ENCODE results near the gene ALDH3A2.

The ALDH3A2 gene

DNA sequence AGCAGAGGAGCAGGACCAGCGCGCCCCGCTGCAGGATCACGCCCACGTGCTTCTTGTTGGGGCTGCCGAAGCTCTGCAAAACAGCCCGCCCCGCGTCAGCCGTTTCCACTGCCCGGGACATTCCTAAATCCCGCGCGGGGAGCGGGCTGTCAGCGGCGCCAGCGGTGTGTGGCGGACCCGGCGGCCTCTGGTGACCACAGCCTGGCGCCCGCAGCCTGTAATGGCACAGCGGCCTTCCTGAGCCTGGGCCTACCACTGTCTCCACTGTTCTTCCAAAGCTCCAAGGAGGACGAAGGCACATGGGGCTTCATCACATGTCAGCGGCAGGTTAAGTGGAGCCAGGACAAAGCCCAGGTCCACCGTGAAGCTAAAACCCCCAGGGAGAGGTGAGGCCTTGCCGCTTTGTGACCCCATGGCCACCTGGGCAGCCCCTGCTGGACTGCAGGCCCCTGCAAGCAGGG lies 65.4 kb downstream of the ALDH3A2 start:
- in situ Hi-C loops (cut with MboI; ENCODE audit: low sequenced_read_pairs), result no loop called here

DNA sequence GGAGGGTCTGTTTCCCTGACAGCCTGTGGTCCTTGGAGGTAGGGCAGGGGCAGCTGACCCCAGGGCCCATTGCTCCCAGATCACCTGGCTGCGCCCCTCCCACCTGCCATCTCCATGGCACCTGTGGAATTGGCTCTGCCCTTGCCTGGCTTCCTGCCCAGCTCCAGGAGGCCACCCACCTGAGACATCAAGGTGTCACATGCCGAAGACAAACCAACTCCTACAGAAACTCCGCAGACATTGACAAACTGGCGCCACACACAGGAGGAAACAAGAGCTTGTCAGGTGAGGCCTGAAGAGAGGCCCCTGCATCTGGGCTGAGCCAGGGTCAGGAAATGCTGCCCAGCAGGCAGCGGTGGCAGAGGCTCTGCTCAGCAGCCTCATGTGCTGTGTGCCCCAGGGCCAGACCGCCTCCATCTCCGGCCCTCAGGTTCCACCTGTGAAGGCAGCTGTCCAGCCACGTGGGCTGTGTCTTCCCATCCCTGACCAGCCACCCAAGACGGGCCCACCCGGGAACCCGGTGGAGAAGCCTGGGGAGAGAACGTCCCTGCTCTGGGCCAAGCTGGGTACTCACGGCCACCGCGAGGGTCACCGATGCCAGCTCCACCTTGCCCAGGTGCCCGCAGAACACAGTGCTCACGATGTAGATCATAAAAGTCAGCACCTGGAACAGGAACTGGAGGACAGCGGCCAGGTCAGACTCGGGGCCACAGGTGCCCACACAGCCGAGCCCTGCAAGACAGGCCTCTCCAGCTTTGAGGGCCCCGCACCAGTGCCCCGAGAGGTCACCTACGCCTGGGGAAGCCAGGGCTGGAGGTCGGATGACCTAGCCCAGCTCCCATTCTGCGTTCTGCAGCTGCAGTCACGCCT lies 66.2 kb downstream of the ALDH3A2 start:
- in situ Hi-C loops (cut with MboI; ENCODE audit: low sequenced_read_pairs), result no loop called here

DNA sequence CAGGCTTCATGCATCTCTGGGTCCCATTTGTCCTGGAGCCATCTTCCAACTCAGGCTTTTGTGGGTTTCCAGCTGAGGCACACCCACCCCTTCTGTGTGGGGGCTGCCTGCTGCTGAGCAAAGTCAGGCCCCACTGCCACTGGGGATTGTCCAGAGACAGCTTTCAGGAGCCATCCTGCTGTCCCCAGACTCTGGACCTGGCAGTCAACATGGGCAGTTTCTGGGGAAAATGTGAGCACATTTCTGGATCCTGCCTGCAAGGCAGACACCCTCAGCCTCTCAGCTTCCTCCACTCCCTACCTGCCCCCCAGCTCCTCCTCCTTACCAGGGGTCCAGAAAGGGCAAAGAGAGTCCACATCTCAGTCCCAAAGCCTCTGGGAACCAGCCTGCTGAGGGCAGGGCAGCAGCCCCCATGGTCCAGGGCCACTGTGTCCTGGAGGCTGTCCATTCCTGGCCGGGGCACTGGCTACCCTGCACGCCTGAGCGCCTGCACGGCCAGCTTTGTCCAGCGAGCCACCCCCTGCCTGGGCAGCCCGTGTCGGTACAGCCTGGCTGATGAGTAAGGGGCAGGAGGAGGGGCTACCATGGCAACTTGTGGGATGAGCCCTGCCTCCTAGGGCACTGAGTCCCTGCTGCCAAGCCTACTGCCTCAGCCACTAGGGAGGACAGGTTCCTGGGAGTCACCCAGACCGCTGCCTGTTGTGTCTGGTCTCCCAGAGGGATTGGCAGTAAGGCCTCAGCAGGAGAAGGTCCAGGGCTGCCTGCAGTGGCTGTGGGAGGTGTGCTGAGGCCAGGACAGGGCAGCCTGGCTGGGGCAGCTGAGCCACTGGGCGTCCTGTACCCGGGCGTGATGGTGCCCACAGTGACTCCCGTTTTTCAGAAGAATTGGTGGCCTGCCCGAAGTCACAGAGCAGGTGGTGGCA lies 67.8 kb downstream of the ALDH3A2 start, which contains the start of gene SLC47A2:
SLC47A2 (minus strand) TSS at position 477 of the 923 bp plus-strand sequence; CDS start at position 448, 29 bp downstream.
- in situ Hi-C loops (cut with MboI; ENCODE audit: low sequenced_read_pairs), result no loop called here

DNA sequence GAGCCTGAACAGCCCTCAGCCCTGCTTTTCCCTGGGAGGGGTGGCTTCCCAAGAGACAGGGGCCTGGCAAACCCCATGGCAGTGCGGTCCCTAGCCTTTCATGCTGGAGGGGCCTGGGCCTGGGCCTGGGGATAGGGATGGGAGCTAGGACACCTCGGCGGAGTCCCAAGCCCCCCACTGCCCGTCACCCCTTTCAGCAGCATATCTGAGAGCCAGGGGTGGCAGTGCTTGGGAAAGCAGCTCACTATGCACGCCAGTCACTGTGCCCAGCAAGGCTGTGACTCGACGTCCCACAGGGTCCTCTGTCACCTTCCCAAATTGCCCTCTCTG lies 68.4 kb downstream of the ALDH3A2 start:
- in situ Hi-C loops (cut with MboI; ENCODE audit: low sequenced_read_pairs), result no loop called here

DNA sequence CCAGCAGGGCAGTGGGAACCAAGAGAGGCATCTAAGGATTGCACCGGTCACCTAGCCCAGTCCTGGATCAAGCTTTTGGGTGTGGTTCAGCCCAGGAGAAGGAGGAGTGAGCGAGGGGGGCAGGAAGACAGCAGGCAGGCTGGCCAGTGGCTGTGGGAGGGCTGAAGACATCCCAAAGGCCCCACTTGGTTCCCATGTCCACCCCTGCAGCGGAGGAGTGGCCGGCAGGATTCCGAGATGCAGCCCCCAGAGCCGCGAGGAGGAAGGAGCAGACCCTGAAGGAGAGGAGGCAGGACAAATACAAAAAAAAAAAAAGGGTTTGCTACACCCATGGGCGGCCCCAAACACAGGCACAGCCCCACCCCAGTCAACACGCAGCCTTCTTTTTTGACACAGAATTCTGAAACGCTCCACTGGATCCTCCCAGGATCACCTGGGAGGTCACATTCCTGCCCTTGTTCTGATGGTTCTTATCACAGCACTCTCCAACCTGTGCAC lies 68.9 kb downstream of the ALDH3A2 start:
- in situ Hi-C loops (cut with MboI; ENCODE audit: low sequenced_read_pairs), result no loop called here

DNA sequence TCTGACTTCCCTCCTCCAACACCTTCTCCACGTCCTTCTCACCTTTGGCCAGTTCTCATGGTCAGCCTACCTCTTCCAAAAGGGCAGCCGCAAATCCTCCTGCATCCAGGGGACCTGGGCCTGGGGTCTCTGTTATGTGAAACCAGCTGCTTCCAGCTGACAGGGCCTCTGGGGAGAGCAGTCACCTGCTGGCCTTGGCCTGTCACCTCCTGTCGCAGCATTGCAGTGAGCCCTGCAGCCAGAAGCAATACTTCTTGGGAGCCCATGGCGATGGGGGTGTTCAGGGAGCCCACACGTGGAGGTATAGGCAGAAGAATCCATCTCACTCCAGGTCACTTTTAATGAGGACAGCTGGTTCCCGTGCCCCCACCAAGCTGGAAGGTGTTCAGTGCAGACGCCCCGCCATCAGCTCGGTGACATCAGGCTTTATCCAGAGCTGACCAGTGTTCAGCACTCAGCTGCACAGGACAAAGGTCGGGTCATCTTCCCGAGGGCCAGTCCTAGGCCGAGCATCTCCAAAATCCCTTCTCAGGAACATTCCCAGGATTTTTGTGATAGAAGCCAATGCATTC lies 69.6 kb downstream of the ALDH3A2 start:
- in situ Hi-C loops (cut with MboI; ENCODE audit: low sequenced_read_pairs), result no loop called here

DNA sequence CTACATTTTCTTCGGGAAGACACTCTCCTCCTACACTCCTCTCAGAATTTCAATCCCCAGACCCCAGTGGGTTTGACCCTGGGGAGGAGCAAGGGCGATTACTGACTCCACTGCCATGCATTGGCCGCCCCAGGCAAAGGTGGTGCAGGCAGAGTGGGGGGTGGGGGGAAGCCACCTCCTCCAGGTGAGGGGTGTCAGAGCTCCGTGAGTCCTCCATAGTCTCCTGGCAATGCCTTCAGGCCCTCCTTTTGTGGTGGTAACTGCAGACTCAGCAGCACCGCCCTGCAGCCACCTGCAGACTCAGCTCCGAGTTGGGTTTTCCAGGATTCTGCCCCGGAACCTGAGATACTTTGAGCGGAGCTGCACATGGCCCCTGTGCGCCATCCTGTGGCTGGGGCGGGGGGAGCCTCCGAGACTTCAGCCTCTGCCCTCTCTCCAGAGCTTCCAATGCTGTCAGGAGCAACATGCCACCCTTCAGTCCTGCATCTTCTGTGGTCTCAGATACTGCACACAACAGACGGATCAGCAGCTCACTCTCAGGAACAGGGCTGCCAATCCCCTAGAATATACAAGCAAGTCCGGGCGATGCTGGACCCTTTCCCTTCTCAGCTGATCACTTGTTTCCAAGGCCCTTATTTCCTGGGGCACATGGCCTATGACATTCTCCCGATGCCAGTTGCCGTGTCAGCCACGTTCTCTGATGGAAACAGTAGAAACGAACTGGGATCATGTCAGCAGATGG lies 70.2 kb downstream of the ALDH3A2 start:
- in situ Hi-C loops (cut with MboI; ENCODE audit: low sequenced_read_pairs), result no loop called here

DNA sequence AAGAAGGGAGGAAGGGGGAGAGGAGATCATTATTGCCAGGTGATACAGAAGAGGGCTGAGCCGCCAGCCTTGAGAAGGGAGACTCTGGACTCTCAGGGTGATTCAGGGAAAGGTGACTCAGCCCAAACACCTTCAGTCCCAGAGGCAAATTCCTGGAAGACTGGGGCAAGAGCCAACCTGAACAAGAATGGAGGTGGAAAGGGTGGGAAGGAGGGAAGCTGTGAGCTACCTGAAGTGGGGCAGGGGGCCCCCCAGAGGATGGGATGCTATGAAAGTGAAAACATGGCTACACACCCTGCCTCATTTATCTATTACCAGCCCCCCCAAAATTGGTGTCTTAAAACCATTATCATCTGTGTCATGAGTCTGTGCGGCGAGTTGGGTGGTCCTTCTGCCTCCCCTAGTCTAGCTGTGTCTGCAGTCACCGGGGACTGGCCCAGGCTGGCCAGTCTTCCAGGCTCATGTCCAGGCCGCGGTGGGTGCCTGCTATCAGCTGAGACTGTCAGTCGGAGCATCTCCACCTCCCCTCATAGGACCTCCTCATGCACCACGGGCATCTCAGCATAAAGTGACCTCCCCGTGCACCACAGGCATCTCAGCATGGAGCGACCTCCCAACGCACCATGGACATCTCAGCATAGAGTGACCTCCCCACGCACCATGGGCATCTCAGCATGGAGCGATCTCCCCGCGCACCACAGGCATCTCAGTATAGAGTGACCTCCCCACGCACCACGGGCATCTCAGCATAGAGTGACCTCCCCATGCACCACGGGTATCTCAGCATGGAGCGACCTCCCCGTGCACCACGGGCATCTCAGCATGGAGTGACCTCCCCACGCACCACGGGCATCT lies 71.0 kb downstream of the ALDH3A2 start:
- in situ Hi-C loops (cut with MboI; ENCODE audit: low sequenced_read_pairs), result no loop called here

DNA sequence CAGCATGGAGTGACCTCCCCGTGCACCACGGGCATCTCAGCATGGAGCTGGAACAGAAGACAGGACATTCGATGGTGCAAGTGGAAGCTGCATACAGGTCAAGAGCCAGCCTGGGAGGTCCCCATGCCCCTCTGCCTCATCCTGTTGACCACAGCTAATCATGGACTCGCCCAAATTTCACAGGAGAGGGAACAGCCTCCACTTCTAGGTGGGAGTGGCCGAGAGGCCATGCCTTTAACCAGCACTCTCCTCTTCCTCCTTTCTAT lies 71.6 kb downstream of the ALDH3A2 start:
- in situ Hi-C loops (cut with MboI; ENCODE audit: low sequenced_read_pairs), result no loop called here

DNA sequence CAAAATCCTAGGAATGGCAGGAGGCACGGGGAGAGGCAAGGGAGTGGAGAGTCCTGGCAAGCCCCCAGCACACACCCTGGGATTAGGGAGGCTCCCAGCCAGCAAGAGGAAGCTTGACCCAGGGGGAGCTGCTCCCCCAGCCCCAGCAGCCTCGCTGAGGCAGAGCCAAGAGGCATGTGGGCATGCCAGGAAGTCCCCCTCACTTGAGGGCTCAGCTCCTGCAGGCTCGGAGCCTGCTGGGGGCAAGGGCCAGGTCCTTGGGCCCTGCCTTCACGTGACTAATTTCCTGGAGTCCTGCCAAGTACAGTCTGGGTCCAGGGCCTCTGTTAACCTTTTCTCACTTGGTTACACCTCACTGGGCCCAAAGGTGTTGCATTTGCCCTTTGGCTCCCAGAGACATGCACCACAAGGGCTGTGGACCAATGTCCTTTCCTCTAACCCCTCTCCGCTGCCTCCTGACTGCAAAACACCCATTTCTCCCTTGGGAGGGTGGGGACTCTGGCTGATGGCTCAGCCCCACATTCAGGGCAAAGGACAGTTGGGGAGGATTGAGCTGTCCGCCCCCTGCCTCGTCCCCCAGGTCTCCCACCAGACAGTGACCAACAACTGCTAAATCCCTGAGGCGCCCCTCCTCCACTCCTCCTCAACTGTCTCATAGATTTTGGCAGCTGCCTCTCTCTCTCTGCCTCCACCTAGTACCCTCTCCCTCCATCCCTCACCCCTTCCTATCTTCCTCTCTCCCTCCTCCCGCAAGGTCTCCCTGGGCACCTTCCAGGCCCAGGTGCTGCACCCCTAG lies 72.3 kb downstream of the ALDH3A2 start:
- in situ Hi-C loops (cut with MboI; ENCODE audit: low sequenced_read_pairs), result no loop called here

DNA sequence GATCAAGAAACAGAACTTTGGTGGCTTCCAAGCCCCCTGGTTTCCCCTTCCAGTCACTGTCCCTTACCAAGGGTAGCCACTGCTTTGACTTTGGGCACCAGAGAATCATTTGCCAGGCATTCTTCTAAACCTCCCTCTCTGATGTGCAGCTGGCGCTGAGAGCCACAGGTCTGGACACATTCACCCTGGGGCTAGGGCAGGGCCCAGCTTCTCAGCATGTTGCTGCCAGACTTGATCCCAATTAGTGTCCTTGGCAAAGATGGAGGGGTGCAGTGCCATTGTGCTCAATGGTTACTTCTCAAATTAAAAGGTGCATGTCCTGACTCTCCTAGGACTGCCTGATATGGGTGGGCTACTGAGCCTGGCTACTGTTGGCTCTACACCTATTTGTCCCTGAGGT lies 75.4 kb downstream of the ALDH3A2 start:
- in situ Hi-C loops (cut with MboI; ENCODE audit: low sequenced_read_pairs), result no loop called here

DNA sequence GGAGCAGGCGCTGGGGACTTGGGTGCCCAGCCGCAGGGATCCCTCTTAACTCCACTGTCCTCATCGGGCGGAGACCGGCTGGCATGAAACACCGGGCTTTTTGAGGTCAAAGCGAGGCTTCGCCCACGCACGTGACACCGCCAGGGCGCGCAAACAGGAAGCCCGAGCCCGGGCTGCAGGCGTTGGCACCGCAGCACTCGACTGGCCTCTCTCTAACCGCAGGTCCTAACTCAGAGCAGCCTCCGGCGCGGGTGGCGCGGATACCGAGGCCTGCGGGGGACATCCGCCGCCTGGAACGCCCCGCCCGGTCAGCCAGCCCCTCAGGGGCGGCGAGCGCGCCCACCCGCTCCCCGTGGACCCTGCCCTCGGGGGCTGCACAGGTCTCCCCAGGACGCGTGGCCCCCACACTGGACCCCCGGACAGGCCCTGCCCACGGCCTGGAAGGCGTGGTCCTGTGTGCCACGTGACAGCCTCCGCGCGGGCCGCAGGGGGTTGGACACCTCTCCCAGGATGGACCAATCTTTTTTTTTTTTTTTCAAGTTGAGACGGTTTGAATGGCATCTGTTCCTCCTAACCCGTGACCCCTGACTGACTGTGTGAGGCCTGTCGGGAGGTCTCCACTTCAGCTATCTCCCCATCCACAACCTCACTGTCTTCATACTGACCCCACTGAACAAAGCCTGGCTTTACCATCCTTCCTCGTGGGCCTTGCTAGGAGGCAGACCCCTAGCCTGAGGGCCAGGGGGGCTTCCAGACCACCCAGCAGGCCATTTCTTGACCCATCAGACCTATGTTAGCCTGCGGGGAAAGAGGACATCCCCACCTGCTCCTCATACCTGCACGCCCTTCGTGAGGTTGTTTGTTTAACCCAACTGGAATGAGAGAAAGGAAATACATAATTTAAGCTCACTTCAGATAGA lies 76.2 kb downstream of the ALDH3A2 start:
- in situ Hi-C loops (cut with MboI; ENCODE audit: low sequenced_read_pairs), result no loop called here

DNA sequence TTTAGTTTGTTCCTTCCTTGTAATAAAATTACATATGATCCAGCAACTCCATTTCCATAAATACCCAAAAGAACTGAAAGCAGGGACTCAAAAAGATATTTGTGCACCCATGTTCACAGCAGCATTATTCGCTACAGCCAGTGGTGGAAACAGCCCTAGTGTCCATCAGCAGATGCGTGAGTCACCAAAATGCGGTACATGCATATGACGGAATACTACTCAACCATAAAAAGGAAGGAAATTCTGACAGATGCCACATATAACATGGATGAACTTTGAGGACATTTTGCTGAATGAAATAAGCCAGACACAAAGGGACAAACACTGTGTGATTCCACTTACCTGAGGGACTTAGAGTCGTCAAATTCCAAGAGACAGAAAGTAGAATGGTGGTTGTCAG lies 76.9 kb downstream of the ALDH3A2 start:
- in situ Hi-C loops (cut with MboI; ENCODE audit: low sequenced_read_pairs), result no loop called here

DNA sequence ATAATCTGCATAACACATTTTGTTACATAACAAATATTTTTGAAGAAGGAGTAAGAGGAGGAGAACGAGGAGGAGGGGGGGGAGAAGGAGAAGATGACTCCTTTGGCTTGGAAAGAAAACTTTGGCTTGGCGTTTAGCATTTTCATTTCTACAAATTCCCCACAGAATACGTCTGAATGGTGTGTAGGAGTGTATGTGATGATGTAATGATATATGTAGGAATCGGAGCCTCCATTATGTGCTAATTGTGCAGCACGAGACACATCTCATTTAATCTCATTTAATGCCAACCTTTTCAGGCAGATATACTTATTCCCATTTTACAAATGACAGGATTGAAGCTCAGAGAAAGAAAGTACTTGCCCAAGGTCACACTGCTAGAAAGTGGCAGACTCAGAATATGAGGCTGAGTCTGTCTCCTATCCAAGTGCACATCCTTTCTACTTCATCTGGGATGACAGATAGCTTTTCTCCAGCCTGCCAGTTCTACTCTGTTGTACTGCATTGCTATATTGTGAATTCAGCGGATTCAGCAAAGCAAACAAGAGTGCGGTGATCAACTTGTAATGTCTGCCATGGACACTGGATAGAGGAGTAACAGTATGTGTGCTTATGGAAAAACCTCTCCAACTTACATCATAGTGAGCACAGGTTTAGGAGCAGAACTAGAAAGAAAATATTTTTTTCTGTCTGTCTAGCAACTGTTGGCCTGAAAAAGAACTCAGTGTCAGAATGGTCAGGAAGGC lies 78.3 kb downstream of the ALDH3A2 start:
- in situ Hi-C loops (cut with MboI; ENCODE audit: low sequenced_read_pairs), result no loop called here
